HG02588 (cell line): ENCODE measurements around the gene DCTN1.
"Not testable (repeated sequence)": the region's sequence is repeated elsewhere in the genome, so short reads cannot be mapped to it uniquely, and the experiment has no call there.

ENCODE experiments used
- ATAC-seq: cut with Tn5 transposase; IDR thresholded peaks from one replicate; pipeline ENCODE4 v1.9.1; 2021; ENCODE audit warnings: mild to moderate bottlenecking, moderate library complexity; ENCODE audit not compliant: unreplicated experiment

Gene DCTN1

GRCh38 chr2:74372674-74373073, 7.4 kb downstream of the DCTN1 start:
- no peak for ATAC-seq

GRCh38 chr2:74371421-74371820, 8.7 kb downstream of the DCTN1 start:
- no peak for ATAC-seq

GRCh38 chr2:74369976-74370375, 10.1 kb downstream of the DCTN1 start:
- no peak for ATAC-seq

GRCh38 chr2:74368499-74368898, 11.6 kb downstream of the DCTN1 start:
- no peak for ATAC-seq

GRCh38 chr2:74367789-74368188, 12.3 kb downstream of the DCTN1 start:
- ATAC-seq, result no peak

- ATAC-seq, result no peak
These were observed 14.1 kb downstream of the DCTN1 start for GRCh38 chr2:74366036-74366435.

- ATAC-seq, result no peak
These were observed 15.3 kb downstream of the DCTN1 start for GRCh38 chr2:74364533-74365505.

GRCh38 chr2:74361327-74361726, 18.8 kb downstream of the DCTN1 start:
- no peak for ATAC-seq

GRCh38 chr2:74357627-74358026, 22.5 kb downstream of the DCTN1 start:
- ATAC-seq, result no peak

GRCh38 chr2:74349889-74350288, 30.2 kb downstream of the DCTN1 start:
- ATAC-seq, result no peak

GRCh38 chr2:74347742-74348141, 32.4 kb downstream of the DCTN1 start:
- ATAC-seq, result no peak

- no peak for ATAC-seq
These were observed 32.8 kb downstream of the DCTN1 start for GRCh38 chr2:74347303-74347702.

GRCh38 chr2:74345272-74345943, 34.7 kb downstream of the DCTN1 start:
- no peak for ATAC-seq

- no peak for ATAC-seq
These were observed 36.8 kb downstream of the DCTN1 start, which contains the start of gene SLC4A5 for GRCh38 chr2:74343316-74343715. SLC4A5 (minus strand) TSS chr2:74343416; CDS start chr2:74315023, 28,393 bp downstream.

GRCh38 chr2:74336227-74336626, 43.9 kb downstream of the DCTN1 start:
- ATAC-seq, result not testable (repeated sequence)

GRCh38 chr2:74334931-74335333, 45.2 kb downstream of the DCTN1 start:
- no peak for ATAC-seq

- ATAC-seq, result no peak
These were observed 46.1 kb downstream of the DCTN1 start for GRCh38 chr2:74333896-74334586.

- ATAC-seq, result no peak
These were observed 46.9 kb downstream of the DCTN1 start for GRCh38 chr2:74333175-74333574.

- ATAC-seq, result no peak
These were observed 47.4 kb downstream of the DCTN1 start for GRCh38 chr2:74332550-74333174.

- ATAC-seq, result no peak
These were observed 51.5 kb downstream of the DCTN1 start for GRCh38 chr2:74328573-74328972.

GRCh38 chr2:74328074-74328473, 52.0 kb downstream of the DCTN1 start:
- ATAC-seq, result no peak
